GM19438 (cell line): ENCODE data around the gene TAOK3.
"Not testable (repeated sequence)": the region's sequence is repeated elsewhere in the genome, so short reads cannot be mapped to it uniquely, and the experiment has no call there.

ENCODE experiments used
- ATAC-seq: cut with Tn5 transposase; IDR thresholded peaks from one replicate; pipeline ENCODE4 v1.9.1; 2021; ENCODE audit warnings: low read depth; ENCODE audit not compliant: unreplicated experiment

The TAOK3 gene

DNA sequence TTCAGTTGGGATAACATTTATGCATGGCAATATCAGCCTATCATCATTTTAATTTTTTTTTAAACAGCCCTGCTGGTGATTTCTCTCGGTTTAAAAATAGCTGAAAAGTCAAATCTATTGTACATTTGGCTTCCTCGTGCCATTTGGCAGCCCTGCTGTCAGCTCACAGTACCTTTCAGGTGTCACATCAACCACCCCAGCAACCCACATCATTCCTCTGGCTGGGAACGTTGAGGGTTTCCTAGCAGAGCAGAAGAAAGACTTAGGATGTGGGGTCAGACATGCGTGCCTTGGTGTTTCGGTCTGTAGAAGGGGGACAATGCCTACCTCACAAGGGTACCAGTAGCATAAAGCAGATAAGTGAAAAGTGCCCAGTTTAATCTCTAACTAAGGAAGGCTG, 221.0 kb downstream of the TAOK3 start:
- no peak for ATAC-seq

DNA sequence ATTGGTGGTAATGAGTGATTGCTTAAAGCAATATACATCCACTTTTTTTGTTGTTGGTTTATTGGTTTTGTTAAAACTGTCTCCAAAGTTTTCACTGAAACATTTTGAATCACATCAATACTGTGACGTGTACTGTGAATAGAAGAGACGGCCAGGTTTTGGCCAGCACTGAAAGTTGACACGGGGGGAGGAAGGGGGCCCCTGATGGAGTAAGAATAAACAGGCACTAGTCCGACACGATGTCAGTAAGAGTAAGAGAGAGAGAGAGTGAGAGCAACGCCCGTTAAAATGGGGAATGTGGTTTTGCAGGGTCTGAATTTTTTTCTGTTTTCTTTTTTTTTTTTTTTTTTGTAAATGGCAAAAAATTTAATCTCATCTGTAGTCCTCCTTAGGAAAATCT, 222.1 kb downstream of the TAOK3 start:
- ATAC-seq: no peak

GRCh38 chr12:118148287-118148686, 224.4 kb downstream of the TAOK3 start:
- ATAC-seq: no peak

GRCh38 chr12:118145798-118146156, 226.9 kb downstream of the TAOK3 start:
- ATAC-seq: no peak

- ATAC-seq: peak; percentile 55
These were observed 227.5 kb downstream of the TAOK3 start for GRCh38 chr12:118145113-118145797.

DNA sequence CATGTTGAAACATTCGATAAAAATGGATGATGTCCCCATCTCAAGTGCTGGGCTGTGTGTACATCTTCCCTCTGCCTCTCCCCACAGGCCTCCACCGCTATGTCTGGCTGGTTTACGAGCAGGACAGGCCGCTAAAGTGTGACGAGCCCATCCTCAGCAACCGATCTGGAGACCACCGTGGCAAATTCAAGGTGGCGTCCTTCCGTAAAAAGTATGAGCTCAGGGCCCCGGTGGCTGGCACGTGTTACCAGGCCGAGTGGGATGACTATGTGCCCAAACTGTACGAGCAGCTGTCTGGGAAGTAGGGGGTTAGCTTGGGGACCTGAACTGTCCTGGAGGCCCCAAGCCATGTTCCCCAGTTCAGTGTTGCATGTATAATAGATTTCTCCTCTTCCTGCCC, 228.2 kb downstream of the TAOK3 start:
- no peak for ATAC-seq

GRCh38 chr12:118140825-118141224, 231.9 kb downstream of the TAOK3 start:
- ATAC-seq: no peak

- ATAC-seq: no peak
These were observed 235.5 kb downstream of the TAOK3 start for GRCh38 chr12:118137148-118137678.

DNA sequence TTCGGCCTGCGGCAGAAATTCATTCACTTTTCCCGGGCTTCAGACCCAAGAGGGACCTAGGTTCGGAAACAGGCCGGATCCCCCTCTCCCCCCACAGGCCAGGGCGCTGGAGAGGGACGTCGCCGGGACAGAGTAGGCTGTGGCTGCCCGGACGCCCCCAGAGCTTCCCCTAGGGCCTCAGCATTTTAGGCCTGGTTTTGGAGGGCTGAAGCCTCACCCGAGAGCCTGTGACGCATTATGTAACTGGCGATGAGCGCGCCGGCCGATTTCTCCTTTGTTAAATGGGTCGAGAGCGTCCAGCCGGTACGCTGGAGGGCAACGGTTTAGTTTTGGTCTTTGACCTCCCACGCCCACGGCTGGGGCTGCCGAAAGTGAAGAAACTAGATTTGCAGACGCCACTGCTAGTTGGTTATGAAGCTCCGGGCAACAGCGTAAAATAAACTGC, 236.1 kb downstream of the TAOK3 start:
- peak; percentile 31 for ATAC-seq

DNA sequence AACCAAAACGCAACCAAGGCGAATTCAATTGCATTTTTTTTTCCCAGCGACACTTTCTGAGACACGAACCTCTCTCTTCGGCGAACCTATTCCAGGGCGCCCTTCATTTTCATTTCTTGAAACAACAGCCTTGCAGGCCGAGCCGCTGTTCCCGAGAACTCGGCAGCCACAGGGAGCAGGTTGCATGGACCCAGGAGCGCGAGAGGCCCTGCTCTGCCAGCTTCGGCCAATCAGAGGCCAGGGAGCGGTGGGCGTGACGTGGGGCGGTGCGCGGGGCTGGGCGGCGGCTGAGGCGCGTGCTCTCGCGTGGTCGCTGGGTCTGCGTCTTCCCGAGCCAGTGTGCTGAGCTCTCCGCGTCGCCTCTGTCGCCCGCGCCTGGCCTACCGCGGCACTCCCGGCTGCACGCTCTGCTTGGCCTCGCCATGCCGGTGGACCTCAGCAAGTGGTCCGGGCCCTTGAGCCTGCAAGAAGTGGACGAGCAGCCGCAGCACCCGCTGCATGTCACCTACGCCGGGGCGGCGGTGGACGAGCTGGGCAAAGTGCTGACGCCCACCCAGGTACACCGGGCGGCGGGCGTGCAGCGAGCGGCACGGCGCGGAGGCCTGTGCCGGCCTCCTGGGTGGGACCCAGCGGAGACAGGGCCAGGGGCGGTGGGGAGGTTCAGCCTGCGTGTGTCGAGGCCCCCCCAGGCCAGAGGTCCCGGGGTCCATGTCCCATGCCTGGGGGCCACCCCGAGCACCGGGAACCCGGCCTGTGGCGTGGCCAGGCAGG, 236.7 kb downstream of the TAOK3 start, which contains the start of gene PEBP1:
Gene PEBP1, plus strand, starts transcription at position 337 of the 771 bp plus-strand sequence. Its CDS starts 86 bp downstream, at position 423.
- ATAC-seq: peak; percentile 98

GRCh38 chr12:118129436-118129835, 243.3 kb downstream of the TAOK3 start:
- not testable (repeated sequence) for ATAC-seq

- no peak for ATAC-seq
These were observed 244.8 kb downstream of the TAOK3 start for GRCh38 chr12:118127867-118128266.

DNA sequence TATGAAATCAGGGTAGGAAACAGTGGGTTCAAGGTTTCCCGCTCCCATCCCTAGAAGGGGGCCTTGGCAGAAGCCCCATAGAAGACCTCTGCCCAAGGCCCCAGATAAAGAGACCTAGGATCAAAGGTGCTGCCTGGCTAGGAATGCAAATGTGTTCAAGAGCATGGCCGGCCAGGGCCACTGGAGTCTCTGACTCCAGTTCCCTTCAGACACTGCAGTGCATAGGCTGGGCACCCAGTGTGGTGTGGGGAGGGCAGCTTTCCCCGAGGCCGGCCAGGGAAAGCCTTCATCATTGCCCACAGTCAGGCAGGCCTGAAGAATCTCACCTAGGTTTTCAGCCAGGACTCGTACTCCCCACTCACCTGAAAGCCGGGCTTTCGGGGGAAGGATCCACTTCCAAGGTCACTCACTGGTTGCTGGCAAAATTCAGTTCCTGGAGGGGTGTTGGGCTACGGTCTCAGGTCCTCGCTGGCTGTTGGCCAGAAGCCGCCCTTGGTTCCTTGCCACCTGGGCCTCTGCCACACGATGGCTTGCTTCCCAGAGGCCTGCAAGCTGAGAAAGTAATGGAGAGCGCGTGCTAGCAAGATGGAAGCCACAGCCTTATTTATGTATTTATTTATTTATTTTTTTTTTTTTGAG, 246.5 kb downstream of the TAOK3 start:
- ATAC-seq: no peak

DNA sequence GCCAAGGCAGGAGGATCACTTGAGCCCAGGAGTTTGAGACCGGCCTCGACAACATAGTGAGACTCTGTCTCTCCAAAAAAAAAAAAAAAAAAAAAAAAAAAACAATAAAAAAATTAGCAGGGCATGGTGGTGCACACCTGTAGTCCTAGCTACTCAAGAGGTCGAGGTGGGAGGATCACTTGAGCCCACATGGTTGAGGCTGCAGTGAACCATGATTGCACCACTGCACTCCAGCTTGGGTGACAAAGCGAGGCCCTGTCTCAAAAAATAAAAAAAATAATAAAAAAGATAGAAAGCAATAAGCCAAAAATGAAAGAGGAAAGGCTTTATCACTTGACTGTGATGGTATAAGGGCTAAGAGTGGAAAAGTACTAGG, 247.0 kb downstream of the TAOK3 start:
- no peak for ATAC-seq

GRCh38 chr12:118124333-118124874, 248.3 kb downstream of the TAOK3 start:
- ATAC-seq: no peak

DNA sequence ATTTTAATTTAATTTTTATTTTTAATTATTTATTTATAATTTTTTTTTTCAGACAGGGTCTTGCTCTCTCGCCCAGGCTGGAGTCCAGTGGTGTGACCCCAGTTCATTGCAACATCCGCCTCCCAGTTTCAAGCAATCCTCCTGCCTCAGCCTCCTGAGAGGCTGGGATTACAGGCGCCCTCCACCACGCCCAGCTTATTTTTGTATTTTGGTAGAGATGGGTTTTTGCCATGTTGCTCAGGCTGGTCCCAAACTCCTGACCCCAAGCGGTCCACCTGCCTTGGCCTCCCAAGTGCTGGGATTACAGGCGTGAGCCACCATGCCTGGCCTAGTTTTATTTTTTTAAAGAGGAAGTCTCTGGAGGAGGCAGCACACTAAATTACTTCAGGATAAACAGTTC, 250.4 kb downstream of the TAOK3 start:
- ATAC-seq: no peak

DNA sequence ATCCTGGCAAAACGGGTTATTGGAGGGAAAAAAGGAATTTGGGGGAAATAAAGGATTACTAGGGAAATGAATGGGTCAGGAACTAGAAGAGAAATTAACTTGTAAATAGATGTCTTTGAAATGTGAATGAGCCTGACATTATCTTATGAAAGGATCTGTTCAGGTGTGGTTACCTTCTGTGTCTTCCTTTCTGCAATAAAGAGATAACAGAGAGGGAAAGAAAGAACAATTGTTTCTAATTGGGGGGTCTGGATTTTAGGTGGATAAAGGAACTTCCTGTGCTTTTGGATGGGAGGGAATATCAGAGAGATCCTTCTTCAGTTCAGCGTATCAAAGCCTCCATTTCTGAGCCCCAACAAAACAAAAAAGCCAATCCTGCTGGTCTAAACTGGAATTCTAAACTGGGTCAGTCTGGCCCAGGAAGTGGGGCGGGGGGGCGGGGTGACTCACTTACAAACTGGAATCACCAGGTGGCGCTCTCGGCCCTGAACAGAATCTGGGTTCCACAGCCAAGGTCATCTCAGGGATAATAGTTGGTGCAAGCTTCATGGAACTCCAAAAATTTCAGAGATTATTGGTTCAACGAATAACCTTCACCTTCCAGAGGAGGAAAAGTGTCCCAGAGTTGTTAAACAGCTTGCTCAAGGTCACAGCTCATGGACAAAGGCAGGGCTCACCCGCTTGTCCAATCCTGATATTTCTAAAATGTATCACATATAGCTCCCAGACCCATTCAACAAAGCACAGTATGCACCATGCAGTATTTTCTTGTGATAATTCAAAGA, 251.9 kb downstream of the TAOK3 start:
- peak; percentile 72 for ATAC-seq

GRCh38 chr12:118119449-118119879, 253.2 kb downstream of the TAOK3 start:
- no peak for ATAC-seq

DNA sequence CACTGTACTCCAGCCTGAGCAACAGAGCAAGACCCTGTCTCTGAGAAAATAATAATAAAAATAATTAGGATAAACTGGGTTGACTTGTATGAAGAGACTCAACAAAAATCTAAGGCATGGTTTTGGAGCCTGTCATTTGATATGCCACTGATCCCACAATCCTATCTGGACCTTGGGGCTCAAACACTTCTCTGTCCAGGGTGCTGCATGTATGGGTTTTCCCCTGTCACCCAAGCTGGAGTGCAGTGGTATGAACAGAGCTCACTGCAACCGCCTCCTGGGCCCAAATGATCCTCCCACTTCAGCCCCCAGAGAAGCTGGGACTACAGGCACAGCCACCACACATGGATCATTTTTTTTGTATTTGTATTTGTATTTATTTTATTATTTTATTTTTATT, 263.6 kb downstream of the TAOK3 start:
- no peak for ATAC-seq

- ATAC-seq: no peak
These were observed 265.0 kb downstream of the TAOK3 start for GRCh38 chr12:118107694-118108093.
